GM12891 (cell line): ENCODE measurements around the gene TSHZ2.

Source experiments
- DNase-seq: peaks from one replicate; pipeline ENCODE4 v3.0.0; 2011; ENCODE audit warnings: low spot score; ENCODE audit not compliant: insufficient read length
- FAIRE-seq: peaks from 2 replicates; lab custom pipeline; 2011; peaks lifted over from hg19 to GRCh38; lab: Jason Lieb, UNC
- PAX5 ChIP-seq: IDR thresholded peaks from 2 replicates; pipeline ENCODE4 v1.6.1; 2011; ENCODE audit warnings: low read length, moderate library complexity, mild to moderate bottlenecking; ENCODE audit not compliant: insufficient read depth, severe bottlenecking
- POLR2A ChIP-seq: IDR thresholded peaks from 2 replicates; pipeline ENCODE4 v1.6.1; 2011; ENCODE audit warnings: low read depth, low read length, control low read depth
- POLR2AphosphoS5 ChIP-seq: IDR thresholded peaks from 2 replicates; pipeline ENCODE4 v1.6.1; 2011; ENCODE audit warnings: low read depth, low read length, control low read depth
- POU2F2 ChIP-seq: IDR thresholded peaks from 2 replicates; pipeline ENCODE4 v1.6.1; 2011; ENCODE audit warnings: low read depth, mild to moderate bottlenecking, control low read depth, low read length, moderate library complexity
- SPI1 ChIP-seq: IDR thresholded peaks from 2 replicates; pipeline ENCODE4 v1.6.1; 2011; ENCODE audit warnings: low read depth, low read length, control low read depth
- TAF1 ChIP-seq: IDR thresholded peaks from 2 replicates; pipeline ENCODE4 v1.6.1; 2011; ENCODE audit warnings: low read depth, low read length, control low read depth

TSHZ2 gene

DNA sequence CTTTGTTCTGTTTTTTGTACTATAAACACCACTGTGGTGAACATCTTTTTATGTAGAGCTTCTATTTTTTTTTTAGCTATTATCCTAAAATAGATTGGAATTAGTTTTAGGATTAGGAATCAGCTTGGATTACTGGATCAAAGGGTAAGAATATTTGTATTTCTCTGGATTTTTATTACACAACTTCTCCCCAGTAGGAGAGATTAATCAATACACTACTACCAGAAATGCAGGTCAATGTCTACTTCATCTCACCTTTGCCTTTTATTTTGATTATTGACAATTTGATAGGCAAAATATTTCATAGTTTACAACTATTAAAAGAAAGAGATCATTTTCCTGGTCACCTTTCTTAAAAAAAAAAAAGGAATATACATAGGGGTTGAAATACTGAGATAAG is 191.9 kb downstream of the TSHZ2 start:
- DNase-seq (no peak), FAIRE-seq (no peak)
- TF ChIP-seq POLR2A (no peak), POU2F2 (no peak), TAF1 (no peak), SPI1 (no peak), PAX5 (no peak), POLR2AphosphoS5 (no peak)

DNA sequence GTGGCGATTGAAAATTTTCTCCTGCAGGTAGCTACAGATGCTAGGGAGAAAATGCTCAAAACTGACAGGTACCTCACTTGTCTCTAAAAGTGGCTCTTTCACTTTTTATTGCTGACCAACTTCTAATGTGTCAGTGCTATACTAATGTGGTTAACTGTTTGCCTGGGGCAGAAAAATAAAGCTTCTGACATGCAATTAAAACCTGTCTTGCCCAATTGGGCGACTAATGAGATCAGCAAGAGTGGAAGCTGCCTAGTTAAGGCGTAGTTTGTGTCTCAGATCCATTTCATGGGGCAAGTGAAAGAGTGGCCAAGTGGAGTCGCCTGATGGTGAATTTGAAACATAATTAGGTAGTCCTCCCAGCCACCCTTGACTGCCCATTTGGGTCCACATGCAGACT is 193.3 kb downstream of the TSHZ2 start:
- TF ChIP-seq TAF1, result no peak
- no peak for TF ChIP-seq POU2F2
- TF ChIP-seq POLR2A, result no peak
- TF ChIP-seq POLR2AphosphoS5, result no peak
- TF ChIP-seq SPI1, result no peak
- no peak for TF ChIP-seq PAX5
- FAIRE-seq (no peak), DNase-seq (no peak)

DNA sequence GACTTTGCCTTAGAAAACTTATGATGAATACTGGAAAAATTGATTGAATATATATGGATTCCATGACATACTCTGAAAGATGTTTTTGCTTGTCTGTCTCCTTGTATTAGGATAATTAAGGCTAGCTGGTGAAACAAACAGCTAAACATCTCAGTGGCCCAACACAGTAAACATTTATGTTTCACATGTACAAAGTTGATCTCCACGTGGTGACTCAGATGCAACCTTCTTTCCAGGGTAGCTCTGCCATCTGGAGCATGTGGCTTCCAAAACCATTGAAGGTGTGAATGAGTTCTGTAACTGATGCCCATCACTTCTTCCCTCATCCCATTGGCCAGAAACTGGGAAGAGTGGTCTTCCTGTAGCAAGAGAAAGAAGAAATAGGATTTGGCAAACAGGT is 196.3 kb downstream of the TSHZ2 start:
- DNase-seq, result no peak
- no peak for FAIRE-seq
- TF ChIP-seq POLR2AphosphoS5, result no peak
- TF ChIP-seq POLR2A, result no peak
- TF ChIP-seq PAX5, result no peak
- no peak for TF ChIP-seq POU2F2
- TF ChIP-seq TAF1, result no peak
- TF ChIP-seq SPI1, result no peak

DNA sequence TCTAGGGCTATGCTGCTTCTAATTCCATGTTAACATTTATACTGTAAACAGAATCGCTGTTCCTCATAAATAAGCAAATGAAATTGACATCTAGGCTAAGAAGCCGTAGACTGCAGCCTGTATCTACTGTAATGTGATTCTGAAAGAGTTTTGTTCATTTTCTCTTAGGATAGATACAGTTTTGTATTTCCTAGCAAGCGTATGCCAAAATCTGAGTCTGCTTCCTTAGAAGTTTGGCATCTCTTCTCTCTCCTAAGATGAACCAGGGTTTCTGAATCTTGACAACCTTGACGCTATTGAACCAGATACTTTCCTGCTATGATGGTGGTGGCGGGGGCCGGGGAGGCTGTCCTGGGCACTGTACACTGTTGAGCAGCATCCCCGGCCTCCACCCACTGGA is 198.0 kb downstream of the TSHZ2 start:
- no peak for TF ChIP-seq TAF1
- TF ChIP-seq PAX5, result no peak
- no peak for TF ChIP-seq POU2F2
- no peak for TF ChIP-seq POLR2A
- TF ChIP-seq SPI1, result no peak
- no peak for TF ChIP-seq POLR2AphosphoS5
- no peak for FAIRE-seq
- DNase-seq, result no peak

DNA sequence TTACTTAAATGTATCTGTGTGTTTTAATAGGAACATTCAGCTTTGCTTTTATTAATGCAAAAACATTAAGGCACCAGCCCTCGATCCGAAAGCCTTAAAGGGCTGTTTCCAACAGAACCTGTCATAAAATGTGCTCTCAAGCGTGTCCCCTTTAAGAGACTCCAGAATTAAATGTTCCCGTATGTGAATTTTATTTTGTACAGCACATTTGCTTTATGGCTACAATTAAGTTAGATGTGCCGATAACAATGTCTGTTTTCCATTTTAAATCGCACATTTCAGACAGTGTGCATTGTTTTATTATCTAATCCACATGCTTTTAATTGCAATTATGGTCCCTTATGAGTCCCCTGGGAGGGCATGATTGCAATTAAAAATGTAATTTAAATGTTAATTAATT is 198.9 kb downstream of the TSHZ2 start:
- FAIRE-seq (no peak), DNase-seq (no peak)
- TF ChIP-seq POU2F2 (no peak), POLR2AphosphoS5 (no peak), SPI1 (no peak), PAX5 (no peak), TAF1 (no peak), POLR2A (no peak)

DNA sequence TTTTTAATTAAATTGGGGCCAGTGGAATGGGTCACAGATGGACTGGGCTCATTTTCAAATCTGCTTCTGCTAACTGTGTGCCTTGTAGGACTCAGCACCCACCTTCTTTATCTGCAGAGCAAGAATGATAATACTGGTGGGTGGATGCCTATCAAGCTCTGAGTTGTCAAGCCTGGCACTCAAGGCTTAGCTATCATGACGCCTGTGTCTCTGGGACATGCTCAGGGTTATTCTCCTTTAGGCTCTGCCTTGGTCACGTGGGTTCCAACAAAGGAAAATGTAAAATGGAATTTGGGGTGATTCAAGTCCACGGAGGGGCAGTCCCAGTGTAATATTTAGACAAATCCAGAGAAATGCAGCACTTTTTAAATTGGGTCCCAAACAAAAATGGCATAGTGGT is 202.3 kb downstream of the TSHZ2 start:
- DNase-seq (no peak), FAIRE-seq (no peak)
- no peak for TF ChIP-seq SPI1
- no peak for TF ChIP-seq PAX5
- TF ChIP-seq POLR2A, result no peak
- no peak for TF ChIP-seq POLR2AphosphoS5
- TF ChIP-seq TAF1, result no peak
- no peak for TF ChIP-seq POU2F2

DNA sequence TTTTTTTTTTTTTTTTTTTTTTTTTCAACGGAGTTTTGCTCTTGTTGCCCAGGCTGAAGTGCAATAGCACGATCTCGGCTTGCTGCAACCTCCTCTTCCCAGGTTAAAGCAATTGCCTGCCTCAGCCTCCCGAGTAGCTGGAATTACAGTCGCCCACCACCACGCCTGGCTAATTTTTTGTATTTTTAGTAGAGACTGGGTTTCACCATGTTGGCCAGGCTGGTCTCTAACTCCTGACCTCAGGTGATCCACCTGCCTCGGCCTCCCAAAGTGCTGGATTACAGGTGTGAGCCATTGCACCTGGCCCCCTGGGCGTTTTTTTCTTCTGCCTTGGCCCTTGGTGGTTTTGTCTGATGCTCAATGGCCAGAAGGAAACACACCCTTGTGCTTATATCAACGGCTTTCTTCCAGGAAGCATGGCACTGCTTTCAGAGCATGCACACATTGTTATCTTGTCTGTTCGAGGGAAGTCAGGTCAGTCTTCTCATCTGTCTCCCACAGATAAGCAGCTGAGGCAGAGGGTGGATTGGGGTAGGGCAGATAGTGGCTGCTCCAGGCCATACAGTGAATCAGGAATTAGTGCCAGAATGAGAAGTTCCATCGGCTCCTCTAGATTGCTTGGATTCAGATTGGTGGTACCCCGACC is 203.1 kb downstream of the TSHZ2 start:
- DNase-seq (no peak), FAIRE-seq (no peak)
- TF ChIP-seq POLR2AphosphoS5, result no peak
- no peak for TF ChIP-seq POLR2A
- no peak for TF ChIP-seq TAF1
- no peak for TF ChIP-seq PAX5
- no peak for TF ChIP-seq POU2F2
- no peak for TF ChIP-seq SPI1

DNA sequence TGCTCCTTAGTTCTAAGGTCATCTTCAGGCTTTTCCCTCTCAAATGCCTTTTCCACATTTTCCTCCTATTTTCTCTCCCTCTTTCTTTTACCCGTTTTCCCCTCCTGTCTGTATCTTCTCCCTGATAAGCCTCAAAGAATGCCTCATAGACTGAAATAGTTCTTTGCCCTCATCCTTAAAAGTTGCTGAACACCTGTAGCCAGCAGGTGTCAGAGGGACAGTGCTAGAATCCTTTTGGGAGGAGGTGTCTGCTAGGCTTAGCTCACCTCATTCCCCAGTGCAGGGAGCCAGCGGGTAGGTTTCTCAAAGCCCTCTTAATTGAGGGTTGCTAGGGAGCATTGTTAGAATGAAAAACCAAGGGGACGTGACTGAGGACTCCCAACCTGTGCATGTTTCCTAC is 204.0 kb downstream of the TSHZ2 start:
- DNase-seq, result no peak
- no peak for FAIRE-seq
- TF ChIP-seq POLR2A (no peak), SPI1 (no peak), TAF1 (no peak), PAX5 (no peak), POLR2AphosphoS5 (no peak), POU2F2 (no peak)

DNA sequence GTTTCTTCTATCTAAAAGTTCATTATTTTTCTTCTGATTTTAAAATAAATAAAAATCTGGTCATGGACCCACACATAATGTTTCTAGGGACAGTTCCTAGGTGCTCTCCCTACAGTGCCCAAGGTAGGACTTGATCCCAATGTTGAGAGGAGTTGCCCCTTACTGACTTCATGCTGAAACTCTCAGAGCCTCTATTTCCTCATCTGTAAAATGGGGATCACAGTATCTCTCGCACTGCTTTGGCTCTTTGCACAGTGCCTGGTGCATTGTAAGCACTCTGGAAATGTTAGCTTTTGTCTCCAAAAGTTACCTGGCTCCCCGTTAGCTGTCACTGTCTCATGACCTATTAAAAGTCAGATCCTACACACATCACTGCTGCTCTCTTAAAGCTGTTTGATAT is 205.5 kb downstream of the TSHZ2 start:
- TF ChIP-seq POLR2A (no peak), POLR2AphosphoS5 (no peak), TAF1 (no peak), POU2F2 (no peak), SPI1 (no peak)
- DNase-seq (no peak), FAIRE-seq (no peak)

DNA sequence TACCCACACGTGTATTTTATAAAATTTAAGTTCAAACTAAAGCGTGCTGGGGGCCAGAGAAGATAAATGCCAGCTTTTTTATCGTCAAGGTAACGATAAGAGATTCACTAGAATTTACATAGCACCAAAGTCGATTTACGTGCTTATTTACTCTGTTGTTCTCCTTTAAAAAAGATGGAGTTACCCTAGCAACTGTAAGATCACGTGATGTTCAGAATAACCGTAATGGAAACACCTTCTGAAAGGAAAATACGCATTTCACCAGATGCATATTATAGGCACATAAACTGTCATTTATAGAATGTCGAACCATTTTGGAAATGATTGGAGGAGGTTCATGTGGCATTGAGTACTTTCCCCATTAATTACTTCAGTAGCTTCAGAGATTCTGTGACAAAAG is 207.6 kb downstream of the TSHZ2 start:
- TF ChIP-seq SPI1, result no peak
- TF ChIP-seq TAF1, result no peak
- no peak for TF ChIP-seq POU2F2
- TF ChIP-seq PAX5, result no peak
- no peak for TF ChIP-seq POLR2A
- TF ChIP-seq POLR2AphosphoS5, result no peak
- DNase-seq (no peak), FAIRE-seq (no peak)
